ACHN (cell line): ENCODE data around the gene ATF7IP2.
"Not testable (repeated sequence)": the region's sequence is repeated elsewhere in the genome, so short reads cannot be mapped to it uniquely, and the experiment has no call there.

Experiments used
- DNase-seq: peaks from one replicate; pipeline ENCODE4 v3.0.0-alpha.2; 2015
- in situ Hi-C: cut with HindIII; loops from 2 replicates; pipeline ENCODE4 v1.10.0; 2017; ENCODE audit warnings: low sequenced_read_pairs, low pct_ligation_motif_present, low pct_unique_long_range_greater_than_20kb

Gene ATF7IP2

DNA sequence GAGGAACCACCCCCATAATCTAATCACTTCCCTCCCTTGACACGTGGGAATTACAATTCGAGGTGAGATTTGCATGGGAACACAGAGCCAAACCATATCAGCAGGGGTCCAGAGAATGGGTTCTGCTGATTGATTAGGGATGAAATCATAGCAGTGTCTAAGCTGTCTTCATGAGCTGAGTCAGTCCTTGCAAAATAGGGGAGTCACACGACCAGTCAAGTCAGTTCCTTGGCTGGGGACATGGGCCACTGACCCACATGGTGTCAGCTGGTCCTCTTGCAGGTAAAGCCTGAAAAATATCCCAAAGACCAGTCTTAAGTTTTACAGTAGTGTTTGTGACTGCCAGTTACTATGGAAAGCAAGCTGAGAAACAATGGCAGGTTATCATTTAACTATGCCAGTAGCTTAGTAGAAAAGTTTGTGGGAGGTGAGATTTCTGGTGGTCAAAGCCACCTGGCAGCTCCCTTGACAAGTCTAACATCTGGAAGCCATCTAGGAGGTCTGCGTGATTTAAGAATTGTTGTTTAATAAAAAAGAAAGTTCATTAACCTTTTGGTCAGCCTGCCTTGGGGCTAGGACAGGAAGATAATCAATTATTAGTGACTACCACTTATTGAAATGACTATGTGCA lies 15.7 kb upstream of the ATF7IP2 start:
- in situ Hi-C loops, result no loop called here
- no peak for DNase-seq

DNA sequence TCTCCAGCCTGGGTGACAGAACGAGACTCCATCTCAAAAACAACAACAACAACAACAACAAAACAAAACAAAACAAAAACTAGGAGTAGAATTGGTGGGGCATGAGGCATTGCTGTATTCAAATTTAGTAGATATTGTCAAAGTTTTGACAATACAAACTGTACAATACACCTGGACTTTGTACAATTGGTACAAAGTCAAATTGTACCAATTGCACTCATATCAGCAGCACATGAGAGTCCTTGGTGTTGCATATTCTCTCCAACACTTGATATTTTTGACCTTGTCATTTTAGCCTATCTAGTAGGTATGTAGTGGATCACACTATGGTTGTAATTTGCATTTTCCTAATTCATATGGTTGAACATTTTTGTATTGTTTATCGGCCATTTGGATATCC lies 14.3 kb upstream of the ATF7IP2 start:
- in situ Hi-C loops, result no loop called here

DNA sequence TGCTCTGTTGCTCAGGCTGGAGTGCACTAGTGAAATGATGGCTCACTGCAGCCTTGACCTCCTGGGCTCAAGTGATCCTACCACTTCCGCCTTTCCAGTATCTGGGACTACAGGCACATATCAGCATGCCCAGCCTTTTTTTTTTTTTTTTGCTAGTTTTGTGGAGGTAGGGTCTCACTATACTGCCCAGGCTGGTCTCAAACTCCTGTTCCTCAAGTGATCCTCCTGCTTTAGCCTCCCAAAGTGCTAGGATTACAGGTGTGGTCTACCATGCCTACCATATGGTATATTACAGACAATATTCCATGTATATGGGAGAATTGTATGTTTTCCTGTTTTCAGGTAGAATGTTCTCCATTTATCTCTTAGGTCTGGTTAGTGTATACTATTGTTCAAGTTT lies 12.3 kb upstream of the ATF7IP2 start:
- DNase-seq, result no peak
- in situ Hi-C loops, result no loop called here

More for the DNA sequence above, 14.3 kb upstream of the ATF7IP2 start:
- DNase-seq, result no peak

DNA sequence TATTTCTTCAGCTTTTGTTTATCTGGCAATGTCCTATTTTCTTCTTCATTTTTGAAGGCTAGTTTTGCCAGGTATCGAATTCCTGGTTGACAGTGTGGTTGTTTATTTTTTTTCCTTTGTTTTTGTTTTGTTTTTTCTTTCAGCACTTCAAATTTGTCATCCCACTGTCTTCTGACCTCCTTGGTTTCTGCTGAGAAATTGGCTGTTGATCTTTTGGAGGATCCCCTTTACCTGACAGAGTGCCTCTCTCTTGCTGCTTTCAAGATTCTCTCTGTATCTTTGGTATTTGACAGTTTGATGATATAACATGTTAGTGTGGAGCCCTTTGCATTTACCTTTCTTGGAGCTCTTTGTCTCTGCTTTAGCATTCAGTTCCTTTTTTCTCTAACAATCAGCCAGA lies 9.6 kb upstream of the ATF7IP2 start:
- no peak for DNase-seq

DNA sequence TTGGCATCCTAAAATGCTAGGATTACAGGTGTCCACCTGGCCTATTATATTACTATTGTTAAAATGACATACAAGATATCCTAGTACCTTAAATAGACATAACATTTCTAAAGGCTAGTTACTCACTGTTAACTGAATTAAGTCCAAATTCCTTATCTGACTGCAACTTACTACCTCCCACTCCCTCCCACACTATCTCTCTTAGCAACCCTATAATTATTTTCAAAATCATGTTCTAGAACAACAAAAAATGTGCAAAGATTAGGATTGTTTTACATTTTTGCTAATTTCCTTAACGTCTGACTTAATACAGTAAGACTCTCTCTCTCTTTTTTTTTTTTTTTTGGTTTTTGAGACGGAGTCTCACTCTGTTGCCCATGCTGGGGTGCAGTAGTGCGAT lies 2.2 kb upstream of the ATF7IP2 start:
- in situ Hi-C loops, result no loop called here
- DNase-seq, result no peak

More for the DNA sequence above, 9.6 kb upstream of the ATF7IP2 start:
- in situ Hi-C loops, result no loop called here

DNA sequence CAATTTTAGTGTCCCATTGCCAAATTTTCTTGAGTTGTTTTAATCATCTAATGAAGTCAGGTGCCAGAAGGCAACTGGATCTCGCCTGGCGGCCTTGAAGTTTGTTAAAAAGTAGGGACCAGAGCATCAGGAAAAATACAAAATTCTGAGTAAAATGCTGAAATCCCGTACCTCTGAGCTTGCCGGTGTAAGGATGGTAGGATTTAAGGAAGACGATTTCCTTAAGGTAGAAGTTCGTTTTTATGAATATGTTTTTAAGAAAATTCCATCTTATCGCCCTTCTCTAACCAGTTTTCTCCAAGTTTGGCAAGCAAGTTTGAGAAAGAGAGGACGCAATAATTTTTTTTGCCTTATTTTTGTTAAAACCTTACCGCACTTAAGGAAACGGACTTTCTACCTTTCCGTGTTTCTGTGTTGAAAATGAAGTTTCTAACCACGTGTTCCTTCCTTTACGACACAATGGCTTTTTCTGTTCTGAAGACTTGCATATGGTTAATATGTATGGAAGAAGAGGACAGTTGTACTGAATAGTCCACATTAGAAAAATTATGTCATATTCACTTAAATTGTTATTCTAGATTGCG lies 748 bp downstream of the ATF7IP2 start:
- DNase-seq, result no peak
- in situ Hi-C loops, result no loop called here

DNA sequence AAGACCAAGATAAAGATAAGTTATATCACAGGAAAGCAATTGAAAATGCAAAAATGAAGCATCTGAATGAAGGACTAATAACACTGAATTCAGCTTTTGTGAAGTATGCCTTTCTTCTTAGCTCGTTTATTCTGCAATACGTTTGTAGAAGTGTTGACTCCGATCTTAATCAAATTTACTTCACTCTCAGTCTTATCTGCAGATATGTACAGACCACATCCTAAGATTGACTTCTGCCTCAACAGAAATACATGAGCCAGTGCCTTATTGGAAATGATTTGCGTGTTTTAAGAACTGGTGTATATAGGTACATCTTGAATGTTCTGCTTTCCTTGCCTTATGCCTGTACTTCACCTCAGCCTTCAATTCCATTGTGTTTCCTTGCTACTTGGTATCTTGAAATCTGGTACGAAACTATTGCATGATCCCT lies 1.3 kb downstream of the ATF7IP2 start:
- DNase-seq, result no peak
- in situ Hi-C loops, result no loop called here

DNA sequence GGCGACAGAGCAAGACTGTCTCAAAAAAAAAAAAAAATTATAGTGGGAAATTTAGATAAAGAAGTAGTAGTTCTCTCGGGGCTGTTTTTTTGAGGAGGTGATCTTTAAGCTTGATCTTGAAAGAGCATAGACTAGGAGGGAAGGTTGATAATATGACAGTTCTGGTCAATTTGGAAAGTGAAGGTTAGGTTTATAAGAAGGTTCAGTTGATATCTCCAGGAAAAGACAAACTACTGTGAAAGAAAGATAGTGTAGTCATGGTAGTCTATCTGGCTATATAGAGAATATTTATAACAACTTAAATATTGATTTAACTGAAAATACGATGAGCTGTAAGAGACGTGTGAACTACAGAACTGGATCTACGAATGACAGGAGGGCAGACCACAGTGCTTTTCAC lies 3.1 kb downstream of the ATF7IP2 start:
- no peak for DNase-seq
- in situ Hi-C loops, result no loop called here

DNA sequence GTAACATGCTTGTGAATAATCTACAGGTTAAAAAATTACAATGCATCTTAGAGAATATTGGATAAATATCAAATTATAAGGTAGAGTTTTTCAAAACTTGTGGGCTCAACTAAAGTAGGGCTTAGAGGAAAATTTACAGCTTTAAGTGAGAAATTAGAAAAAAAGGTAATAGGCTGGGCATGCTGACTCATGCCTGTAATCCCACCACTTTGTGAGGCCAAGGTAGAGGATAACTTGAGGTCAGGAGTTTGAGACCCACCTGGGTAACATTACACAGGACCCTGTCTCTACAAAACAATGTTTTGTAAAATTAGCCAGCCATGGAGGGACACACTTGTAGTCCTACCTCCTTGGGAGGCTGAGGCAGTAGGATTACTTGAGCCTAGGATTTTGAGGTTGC lies 4.5 kb downstream of the ATF7IP2 start:
- in situ Hi-C loops, result no loop called here
- no peak for DNase-seq

DNA sequence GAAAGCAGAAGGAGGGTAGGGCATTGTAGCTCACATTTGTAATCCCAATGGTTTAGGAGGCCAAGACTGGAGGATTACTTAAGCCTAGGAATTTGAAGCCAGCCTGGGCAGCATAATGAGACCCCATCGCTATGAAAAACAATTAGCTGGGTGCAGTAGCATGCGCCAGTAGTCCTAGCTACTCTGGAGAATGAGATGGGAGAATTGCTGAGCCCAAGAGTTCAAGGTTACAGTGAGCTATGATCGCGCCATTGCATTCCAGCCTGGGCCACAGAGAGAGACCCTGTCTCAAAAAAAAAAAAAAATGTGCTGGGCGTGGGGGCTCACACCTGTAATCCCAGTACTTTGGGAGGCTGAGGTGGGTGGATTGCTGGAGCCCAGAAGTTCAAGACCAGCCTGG lies 5.0 kb downstream of the ATF7IP2 start:
- in situ Hi-C loops, result no loop called here
- DNase-seq, result no peak

DNA sequence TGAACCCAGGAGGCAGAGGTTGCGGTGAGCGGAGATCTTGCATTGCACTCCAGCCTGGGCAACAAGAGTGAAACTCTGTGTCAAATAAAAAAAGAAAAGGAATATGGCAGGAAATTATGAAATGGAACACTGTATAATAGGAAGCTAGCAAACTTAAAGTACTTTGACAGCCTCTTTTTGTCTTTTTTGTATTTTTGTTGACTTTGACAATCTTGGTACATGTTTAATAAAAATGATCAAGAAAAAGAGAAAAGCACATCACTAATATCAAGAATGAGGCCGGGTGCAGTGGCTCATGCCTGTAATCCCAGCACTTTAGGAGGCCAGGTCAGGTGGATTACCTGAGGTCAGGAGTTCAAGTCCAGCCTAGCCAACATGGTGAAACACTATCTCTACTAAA lies 5.5 kb downstream of the ATF7IP2 start:
- in situ Hi-C loops, result no loop called here
- DNase-seq, result no peak

DNA sequence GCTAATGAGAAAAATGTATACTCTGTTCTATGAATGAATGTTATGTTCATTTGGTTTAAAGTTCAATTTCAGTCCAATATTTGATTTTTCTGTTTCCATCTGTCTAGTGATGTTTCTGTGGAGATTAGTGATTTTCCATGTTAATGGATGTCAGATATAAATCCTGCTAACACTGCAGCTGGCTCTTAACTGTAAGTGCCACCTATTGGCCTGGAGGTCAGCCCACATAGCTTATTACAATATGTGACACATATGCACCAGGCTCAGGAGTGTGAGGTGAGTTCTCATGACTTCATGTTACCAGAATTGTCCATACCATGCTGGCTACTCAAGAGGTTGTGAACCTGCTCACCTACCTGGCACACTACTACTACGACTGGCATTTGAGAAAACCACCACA lies 17.1 kb downstream of the ATF7IP2 start:
- in situ Hi-C loops, result no loop called here

DNA sequence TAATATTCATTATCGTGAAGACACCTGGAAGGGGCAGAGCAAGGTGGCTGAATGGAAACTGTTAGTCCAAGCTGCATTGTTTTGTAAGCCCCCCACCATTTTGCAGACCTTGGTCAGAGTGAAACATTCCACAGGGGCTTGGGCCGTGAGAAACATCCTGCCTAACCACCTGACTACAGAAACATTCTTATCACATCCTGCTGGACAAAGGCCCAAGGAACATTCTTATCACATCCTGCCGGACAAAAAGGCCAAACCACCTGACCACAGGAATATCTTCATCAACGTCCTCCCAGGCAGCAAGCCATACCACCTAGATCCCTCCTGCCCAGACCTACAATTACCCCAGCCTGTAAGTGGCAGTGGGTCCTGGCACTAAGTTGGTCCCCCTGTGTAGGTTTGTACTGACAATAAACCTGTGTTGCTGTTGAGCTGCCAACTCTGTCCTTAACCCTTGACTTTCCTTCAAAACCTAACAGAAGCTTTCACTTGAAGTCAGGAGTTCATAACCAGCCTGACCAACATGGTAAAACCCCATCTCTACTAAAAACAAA lies 19.6 kb downstream of the ATF7IP2 start:
- DNase-seq, result no peak

More for the DNA sequence above, 17.1 kb downstream of the ATF7IP2 start:
- no peak for DNase-seq

DNA sequence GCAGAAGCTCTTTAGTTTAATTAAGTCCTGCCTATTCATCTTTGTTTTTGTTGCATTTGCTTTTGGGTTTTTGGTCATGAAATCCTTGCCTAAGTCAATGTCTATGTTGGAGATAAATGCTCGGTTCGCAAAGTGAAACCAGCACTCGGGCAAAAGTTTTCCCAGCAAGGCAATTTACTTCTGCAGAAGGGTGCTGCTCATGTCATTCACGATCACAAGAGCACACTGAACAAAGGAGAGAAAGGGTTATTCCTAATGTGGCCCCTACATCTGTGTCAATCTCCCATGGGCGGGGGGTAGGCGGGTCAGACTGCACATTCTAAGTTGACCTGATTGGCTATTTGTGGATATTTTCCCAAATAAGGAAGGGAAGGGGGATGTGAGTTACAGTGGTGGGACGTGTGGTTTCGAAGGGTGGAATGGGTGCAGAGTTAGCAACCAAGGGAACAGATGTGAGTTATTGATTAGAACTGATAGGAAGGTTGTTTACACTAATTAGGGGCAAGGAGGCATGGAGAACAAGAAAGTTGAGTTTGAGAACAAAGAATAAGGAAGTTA lies 23.0 kb downstream of the ATF7IP2 start:
- DNase-seq, result no peak
- in situ Hi-C loops, result no loop called here

More for the DNA sequence above, 19.6 kb downstream of the ATF7IP2 start:
- in situ Hi-C loops, result no loop called here

DNA sequence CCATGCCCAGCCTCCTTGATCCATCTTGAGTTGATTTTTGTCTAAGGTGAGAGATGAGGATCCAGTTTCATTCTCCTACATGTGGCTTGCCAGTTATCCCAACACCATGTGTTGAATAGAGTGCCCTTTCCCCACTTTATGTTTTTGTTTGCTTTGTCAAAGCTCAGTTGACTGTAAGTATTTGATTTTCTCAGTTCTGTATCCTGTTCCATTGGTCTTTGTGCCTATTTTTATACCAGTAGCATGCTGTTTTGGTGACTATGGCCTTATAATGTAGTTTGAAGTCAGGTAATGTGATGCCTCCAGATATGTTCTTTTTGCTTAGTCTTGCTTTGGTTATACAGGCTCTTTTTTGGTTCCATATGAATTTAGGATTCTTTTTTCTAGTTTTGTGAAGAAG lies 23.9 kb downstream of the ATF7IP2 start:
- DNase-seq, in situ Hi-C loops: not testable (repeated sequence)

DNA sequence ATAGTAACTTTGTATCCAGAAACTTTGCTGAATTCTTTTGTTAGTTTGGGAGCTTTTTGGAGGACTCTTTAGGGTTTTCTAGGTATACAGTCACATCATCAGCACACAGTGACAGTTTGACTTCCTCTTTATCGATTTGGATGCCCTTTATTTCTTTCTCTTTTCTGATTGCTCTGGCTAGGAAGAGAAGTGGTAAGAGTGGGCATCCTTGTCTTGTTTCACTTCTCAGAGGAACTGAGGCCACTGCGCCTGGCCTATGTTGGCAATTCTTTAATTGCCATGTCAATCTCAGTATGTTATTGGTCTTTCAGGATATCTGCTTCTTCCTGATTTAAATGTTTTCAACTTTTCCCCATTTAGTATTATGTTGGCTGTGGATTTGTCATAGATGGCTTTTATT lies 24.6 kb downstream of the ATF7IP2 start:
- DNase-seq, result no peak
- in situ Hi-C loops, result no loop called here

DNA sequence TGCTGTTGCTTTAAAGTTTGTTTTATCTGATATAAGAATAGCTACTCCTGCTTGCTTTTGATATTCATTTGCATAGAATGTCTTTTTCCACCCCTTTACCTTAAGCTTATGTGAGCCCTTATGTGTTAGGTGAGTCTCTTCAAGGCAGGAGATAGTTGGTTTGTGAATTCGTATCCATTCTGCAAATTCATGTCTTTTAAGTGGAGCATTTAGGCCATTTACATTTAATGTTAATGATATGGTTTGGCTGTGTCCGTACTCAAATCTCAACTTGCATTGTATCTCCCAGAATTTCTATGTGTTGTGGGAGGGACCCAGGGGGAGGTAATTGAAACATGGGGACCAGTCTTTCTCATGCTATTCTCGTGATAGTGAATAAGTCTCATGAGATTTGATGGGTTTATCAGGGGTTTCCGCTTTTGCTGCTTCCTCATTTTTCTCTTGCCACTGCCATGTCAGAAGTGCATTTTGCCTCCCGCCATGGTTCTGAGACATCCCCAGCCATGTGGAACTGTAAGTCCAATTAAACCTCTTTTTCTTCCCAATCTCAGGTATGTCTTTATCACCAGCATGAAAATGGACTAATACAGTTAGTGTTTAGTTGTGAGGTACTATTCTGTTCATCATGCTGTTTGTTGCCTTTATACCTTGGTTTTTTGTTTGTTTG lies 27.2 kb downstream of the ATF7IP2 start:
- in situ Hi-C loops, result no loop called here
- DNase-seq, result no peak

DNA sequence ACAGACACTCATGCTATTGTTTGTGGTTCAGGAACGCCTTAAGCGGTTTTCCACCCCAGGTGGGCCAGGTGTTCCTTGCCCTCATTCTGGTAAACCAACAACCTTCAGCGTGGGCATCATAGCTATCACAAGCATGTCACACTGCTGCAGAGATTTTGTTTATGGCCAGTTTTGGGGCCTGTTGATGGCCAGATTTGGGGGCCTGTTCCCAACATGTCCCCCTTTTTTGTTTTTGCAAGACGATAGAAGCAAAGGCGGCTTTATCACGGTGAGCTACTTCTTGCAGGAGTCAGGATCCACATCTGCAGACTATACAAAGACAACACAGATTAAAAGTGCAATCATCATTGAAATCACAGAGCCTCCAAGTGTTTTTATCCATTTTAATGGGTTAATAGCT lies 32.3 kb downstream of the ATF7IP2 start:
- in situ Hi-C loops, DNase-seq: not testable (repeated sequence)

DNA sequence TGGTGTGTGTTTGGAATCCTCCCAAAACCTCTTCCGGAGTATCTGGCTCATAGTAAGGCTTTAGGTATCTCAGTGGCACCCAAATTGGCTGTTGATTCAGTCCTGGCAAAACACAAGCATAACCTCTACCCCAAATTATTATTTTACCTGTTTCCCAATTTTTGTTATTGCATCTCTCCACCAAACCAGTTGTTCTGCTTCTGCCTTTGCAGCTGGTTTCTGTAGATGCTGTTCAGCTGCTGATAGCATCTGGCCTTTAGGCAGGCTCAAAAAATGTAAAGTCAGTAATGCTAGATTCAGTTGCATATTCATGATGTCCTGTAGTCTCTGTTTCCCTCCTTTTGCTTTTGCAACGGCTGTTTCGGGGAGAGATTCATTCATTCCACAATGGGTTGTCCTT lies 33.8 kb downstream of the ATF7IP2 start:
- DNase-seq, result no peak
- in situ Hi-C loops, result no loop called here
